T1000 (cell line): Measurements from ENCODE around the gene CCNL2.
"Not testable (repeated sequence)": the region's sequence is repeated elsewhere in the genome, so short reads cannot be mapped to it uniquely, and the experiment has no call there.

Experiments
- DNase-seq: peaks from one replicate; lab custom pipeline; 2025; ENCODE audit warnings: mixed read lengths; lab: John Stamatoyannopoulos, UW

Gene CCNL2

GRCh38 chr1:1399872-1400575, 889 bp upstream of the CCNL2 start:
- no peak for DNase-seq

DNA sequence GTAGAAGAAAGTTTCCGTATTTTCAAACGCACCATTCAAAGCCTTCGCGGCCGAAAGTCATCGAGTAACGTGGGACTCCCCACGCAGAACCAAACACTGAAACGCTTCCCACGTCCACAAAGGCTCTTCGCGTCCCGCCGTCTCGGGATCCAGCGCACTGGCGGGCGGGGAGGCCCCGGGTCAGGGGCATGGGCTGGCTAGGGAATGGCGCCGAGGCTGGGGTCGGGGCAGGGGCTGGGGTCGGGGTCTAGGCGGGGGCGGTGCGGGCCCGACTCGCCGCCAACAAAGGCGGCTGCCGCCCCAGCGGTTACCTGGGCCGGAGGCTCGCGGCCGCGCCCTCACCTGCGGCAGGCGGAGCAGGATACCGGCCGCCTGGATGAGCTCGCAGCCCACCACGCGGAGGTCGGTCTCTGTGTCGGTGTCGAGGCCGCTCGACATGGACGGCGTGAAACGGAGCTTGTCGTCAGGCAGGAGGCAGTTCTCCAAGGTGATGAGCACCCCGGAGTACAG, 403 bp downstream of the CCNL2 start:
- no peak for DNase-seq

GRCh38 chr1:1397839-1398523, 1.2 kb downstream of the CCNL2 start:
- DNase-seq = peak; percentile 11

DNA sequence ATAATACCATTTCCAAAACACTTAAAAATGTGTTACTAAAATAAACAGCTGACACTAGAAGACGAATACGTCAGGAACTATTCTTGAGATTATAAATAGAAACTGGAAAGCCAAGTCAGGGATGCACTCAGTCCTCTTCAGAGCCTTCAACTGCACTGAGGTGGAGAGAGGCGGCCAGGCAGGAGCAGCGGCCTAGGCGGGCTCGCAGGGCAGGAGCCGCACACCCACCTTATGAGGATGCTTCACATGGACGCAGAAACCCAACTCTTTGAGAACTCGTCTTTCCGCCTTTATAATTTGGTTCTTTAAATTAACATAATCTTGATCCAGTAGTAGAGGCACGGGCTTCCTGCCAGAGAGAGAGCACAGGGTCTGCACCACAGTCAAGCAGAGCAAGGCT, 4.0 kb downstream of the CCNL2 start:
- no peak for DNase-seq

DNA sequence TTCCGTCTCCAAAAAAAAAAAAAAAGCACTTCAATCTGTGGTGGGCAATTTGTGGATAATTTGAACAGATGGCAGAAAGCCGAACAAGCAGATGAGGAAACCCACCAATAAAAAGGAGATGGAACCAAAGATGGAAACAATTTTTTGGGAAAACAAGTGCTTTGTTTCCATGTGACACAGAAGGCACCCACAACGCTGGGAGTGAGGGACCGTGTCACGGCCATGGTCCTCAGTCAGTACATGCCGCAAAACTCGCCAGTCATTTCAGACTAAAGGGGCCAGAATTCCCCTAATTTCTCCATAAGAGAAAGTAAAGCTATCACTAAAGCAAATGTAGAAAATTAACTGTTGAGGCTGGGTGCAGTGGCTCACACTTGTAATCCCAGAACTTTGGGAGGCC, 5.0 kb downstream of the CCNL2 start:
- DNase-seq = no peak

DNA sequence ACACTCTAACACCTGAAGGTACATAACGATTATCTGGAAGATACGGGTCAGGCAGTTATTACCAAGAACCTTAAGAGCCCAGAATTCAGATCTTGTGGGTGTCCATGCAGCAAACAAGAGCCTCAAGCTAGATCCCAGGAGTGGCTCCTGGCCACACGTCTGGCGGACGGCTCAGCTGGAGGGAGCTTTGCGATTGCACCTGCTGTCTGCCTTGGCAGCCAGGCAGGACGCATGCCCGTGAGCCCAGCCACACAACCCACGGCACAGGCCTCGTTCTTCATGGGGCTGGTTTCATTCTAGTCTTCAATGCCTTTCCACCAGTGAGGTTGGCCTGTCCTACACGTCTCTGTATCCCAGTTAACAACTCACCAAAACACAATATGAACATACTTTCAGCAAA, 5.7 kb downstream of the CCNL2 start:
- no peak for DNase-seq

GRCh38 chr1:1393014-1393413, 6.1 kb downstream of the CCNL2 start:
- DNase-seq = no peak

- no peak for DNase-seq
Measured at GRCh38 chr1:1391225-1391624, 7.9 kb downstream of the CCNL2 start.

GRCh38 chr1:1390675-1391074, 8.5 kb downstream of the CCNL2 start:
- no peak for DNase-seq

DNA sequence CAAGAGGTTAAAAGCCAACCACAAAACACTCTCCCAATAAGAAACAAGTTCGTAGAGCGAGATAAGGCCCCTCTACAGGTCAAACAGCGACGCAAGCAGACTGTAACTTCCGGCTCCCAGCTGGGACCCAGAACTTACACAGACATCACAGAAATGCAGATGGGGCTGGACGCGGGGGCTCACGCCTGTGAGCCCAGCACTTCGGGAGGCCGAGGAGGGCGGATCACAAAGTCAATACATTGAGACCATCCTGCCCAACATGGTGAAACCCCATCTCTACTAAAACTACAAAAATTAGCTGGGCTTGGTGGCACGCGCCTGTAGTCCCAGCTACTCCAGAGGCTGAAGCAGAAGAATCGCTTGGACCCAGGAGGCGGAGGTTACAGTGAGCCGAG, 11.1 kb downstream of the CCNL2 start:
- DNase-seq = no peak

DNA sequence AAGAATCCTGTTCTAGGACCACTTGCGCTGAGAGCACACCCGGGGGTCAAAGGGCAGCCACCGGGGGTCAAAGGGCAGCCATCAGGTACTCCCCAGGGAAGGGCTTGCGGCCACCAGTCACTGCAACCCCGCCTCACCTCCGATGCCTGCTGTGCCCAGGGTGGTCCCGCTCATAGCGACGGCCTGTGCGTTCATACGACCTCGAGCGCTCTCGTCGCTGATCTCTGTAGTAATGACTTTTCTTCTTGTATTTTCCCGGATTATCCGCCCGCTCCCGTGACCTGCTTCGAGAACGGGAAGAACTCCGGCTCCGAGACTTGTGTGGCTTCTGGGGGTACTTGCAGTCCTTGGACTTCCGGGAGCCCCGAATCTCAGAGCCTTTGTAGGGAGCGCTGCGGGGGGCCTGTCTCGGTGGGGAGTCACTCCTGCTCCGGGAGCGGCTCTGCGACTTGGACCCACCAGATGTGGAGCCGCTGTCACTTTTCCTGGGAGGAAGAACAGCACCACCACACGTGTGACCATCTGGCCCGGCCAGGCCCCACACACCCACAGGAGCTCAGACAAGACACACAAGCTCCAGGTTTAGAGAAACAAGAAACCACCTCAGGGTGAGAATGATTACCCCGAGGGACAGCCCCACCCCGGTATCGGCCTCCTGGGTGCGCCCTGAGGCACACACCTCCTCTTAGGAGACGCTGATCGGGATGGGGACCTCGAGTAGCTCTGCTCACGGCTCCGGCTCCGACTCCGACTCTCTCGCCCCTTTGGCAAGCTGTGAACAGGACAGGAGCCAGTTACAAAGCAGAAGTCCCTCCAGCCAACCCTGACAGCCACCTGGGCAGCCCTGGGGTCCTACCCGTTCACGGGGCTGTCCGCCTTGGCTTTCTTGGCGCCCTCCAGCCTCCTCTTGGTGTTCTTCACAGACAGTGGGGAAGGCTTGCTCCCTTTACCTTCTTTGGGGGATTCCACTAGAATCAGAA, 11.7 kb downstream of the CCNL2 start:
- DNase-seq = no peak

DNA sequence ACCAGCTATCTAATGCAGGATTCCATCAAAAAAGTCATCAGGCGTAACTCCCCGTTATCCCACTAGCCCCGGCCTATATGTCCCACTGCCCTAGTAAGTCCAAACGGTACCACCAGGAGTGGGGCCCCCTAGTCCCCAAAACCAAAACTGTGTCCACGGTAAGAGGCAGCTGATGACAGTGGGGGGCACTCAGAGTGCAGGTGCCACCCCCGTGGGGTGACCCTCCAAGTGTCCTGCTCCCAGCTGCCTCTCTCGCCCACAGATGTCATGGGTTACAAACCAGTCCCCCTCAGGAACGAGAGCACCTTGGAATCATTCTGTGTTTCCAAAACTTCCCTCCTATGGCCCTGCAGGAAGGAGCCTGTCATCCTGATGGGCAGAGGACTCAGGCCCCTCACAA, 13.2 kb downstream of the CCNL2 start:
- DNase-seq = no peak

DNA sequence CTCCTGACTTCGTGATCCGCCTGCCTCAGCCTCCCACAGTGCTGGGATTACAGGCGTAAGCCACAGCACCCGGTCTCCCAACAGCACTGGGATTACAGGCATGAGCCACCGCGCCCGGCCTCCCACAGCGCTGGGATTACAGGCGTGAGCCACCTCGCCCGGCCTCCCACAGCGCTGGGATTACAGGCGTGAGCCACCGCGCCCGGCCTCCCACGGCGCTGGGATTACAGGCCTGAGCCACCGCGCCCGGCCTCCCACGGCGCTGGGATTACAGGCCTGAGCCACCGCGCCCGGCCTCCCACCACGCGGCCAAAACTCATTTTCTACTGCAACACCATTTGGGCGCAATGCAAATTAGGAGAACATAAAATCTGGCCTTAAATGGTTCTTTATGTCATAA, 13.8 kb downstream of the CCNL2 start:
- not testable (repeated sequence) for DNase-seq

DNA sequence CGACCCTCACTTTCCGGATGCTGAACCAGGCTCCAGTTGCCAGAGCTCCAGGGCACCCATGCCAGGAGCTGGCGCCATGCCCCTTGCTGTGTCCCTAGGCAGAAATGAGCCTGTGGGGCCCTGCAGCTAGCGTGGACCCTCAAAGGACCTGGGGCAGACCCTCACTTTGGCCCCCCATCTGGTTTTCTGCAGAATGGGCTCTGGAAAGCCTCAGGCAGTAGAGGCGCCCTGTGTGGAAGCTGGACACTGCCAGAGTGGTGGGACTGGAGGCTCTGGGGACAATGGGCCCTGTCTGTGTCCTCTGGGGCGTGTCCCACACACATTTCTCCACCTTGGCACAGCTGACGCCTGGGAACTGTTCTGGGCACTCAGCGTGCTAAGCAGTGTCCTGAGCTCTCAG, 17.8 kb downstream of the CCNL2 start:
- DNase-seq = no peak

DNA sequence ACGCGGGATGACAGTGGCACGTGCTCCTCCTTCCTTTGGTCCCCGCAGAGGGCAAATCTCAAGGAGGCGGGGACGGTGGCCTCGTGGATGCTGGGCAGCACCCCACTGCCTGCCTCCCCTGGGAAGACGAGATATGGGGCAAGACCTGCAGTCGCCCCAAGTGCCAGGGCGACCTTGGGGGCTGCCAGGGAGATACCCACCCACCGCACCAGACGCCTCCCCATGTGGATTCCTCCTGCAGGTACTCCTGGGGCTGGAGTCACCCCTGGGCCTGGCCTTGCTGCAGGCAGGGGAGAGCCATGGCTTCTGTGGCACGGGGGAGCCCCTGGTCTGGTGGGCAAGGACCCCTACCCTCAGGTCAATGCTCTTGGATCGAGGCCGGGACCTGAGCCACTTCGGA, 18.3 kb downstream of the CCNL2 start:
- DNase-seq = no peak

DNA sequence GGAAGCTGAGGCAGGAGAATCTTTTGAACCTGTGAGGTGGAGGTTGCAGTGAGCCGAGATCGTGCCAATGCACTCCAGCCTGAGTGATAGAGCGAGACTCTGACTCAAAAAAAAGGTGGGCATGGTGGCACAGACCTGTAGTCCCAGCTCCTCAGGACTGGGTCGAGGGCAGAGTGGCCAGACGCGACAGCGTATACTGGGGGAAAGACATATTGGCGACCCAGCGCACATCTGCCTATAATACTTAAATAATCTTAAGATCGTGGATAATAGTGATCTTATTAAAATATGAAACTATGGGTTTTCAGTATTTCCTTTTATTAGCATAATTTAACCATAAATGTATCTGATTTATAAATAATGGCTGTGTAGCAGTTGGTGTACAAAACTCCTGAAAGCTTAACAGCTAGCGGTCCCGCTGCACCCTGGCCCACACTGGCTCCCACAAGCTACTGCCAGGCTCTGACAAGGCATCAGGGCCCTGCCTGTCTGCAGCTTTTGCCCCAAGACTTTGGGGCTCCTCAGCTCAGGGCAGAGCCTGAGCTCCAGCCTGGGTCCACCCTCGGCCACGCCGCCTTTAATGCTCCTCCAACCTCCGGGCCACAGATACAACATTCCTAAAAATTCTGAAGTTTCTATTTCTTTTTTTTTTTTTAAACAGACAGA, 21.5 kb downstream of the CCNL2 start:
- no peak for DNase-seq

GRCh38 chr1:1376551-1377226, 22.4 kb downstream of the CCNL2 start:
- no peak for DNase-seq

DNA sequence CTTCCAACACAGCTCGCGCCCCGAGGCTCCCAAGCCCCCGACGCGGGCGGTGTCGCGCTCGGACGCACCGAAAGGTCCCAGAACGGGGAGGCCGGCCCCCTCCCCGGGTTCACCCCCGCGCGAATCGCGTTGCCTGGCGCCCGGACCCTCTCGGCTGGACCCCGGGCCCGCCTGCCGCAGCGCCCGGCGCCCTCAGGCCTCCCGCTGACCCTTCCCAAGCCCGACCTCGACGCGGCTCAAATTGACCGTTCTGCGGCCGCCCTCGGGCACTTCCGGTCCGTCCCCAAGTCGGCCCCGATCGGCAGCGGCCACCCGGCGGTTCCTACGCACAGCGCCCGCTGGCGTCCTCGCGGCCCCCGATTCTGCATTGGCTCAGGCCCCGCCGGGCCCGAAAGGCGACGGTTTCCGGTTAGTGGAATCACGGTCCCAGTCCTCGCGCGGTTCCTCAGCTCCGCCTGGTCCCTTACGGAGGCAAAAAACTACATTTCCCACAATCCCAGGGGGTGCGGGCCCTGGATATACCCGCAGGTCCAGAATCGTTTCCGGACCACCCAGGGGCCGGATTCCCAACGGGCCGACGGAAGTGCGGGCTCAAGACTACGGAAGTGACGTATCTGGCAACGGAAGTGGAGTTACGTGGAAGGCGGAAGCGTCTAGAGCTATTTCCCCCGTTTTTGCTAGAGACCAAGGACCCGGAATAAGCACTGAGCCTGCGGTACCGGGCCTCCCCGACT, 24.0 kb downstream of the CCNL2 start, which contains the start of gene AURKAIP1:
Gene AURKAIP1, minus strand, starts transcription at position 279 of the 734 bp plus-strand sequence. CDS start 451 bp downstream, outside the sequence.
- DNase-seq = peak; percentile 99

DNA sequence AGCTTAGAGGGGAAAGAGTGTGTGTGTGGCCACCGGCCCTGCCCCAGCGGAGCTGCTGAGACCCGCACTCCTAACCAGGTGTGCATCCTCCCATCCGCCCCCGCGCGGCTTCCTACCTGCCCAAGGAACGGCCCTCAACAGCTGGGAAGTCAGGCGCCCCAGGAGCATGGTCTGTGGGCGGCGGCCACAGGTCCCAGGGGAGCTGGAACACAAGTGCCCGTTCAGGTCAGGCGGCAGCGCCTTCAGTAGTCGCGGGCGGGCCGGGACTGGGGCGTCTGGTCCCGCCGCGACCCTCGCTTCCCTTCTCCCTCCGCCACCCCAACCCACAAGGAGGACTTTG, 24.6 kb downstream of the CCNL2 start:
- DNase-seq = no peak

- no peak for DNase-seq
Measured at GRCh38 chr1:1373815-1374588, 25.1 kb downstream of the CCNL2 start.
